ENCODE data around the gene RNF38. TPM values are rescaled to one million over a fixed set of nuclear protein-coding genes. Genes with fewer than 3 reads are reported as not detected.

RNF38 gene
- total and polyA plus RNA-seq, 8 donors = 7.3 to 33.2 (median 16.3) TPM

DNA sequence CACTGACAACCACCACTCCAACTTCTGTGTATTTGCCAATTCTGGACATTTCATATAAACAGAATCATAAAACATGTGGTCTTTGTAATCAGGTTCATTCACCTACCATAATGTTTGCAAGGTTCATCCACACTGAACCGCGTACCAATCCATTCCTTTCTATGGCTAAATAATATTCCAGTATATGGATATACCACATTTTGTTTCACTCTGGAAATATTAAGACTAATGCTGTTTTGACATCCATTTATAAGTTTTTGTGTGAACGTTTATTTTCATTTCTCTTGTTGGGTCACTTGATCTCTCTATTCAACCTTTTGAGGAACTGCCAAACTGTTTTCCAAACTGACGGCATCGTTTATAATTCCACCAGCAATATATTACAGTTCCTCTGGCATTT lies 26.3 kb upstream of the RNF38 start:
- H3K4me3 ChIP-seq = no peak overlapping the region
- peaks cover 0 to 23% (median 7%) of the 10 kb centered on the region in 4 donors for H3K36me3 ChIP-seq
- TF ChIP-seq EP300 (IDR thresholded peaks at IDR 0.05) (no peak), POLR2AphosphoS5 (IDR thresholded peaks at IDR 0.05) (no peak), POLR2A (IDR thresholded peaks at IDR 0.05) (no peak)
- TF ChIP-seq, protein P1, sequence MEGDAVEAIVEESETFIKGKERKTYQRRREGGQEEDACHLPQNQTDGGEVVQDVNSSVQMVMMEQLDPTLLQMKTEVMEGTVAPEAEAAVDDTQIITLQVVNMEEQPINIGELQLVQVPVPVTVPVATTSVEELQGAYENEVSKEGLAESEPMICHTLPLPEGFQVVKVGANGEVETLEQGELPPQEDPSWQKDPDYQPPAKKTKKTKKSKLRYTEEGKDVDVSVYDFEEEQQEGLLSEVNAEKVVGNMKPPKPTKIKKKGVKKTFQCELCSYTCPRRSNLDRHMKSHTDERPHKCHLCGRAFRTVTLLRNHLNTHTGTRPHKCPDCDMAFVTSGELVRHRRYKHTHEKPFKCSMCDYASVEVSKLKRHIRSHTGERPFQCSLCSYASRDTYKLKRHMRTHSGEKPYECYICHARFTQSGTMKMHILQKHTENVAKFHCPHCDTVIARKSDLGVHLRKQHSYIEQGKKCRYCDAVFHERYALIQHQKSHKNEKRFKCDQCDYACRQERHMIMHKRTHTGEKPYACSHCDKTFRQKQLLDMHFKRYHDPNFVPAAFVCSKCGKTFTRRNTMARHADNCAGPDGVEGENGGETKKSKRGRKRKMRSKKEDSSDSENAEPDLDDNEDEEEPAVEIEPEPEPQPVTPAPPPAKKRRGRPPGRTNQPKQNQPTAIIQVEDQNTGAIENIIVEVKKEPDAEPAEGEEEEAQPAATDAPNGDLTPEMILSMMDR (IDR thresholded peaks at IDR 0.05) = no peak
- no peaks in the 10 kb centered on the region for H3K4me1 ChIP-seq
- DNase-seq = no peak
- intact Hi-C loops (cut with DNase I; ENCODE audit: low total_unique reads) = no loop called here
- H3K27me3 ChIP-seq = no peaks in the 10 kb centered on the region
- H3K9me3 ChIP-seq = no peaks in the 10 kb centered on the region
- H3K27ac ChIP-seq = no peak overlapping the region
- WGBS, 5 donors = 89 to 94% (median 92%) methylated on average over 5 of the region's 5 CpGs

GRCh38 chr9:36424289-36425055 lies 24.4 kb upstream of the RNF38 start:
- Histone ChIP-seq H3K4me1 (peaks cover 8 to 14% (median 11%) of the 10 kb centered on the region in 4 donors), H3K36me3 (peaks cover 0 to 17% (median 7%) of the 10 kb centered on the region in 4 donors), H3K9me3 (no peaks in the 10 kb centered on the region), H3K27me3 (no peaks in the 10 kb centered on the region), H3K27ac (no peak overlapping the region), H3K4me3 (no peak overlapping the region)
- TF ChIP-seq POLR2A (IDR thresholded peaks at IDR 0.05) = no peak
- no peak for TF ChIP-seq POLR2AphosphoS5 (IDR thresholded peaks at IDR 0.05)
- 78 to 84% (median 78%) methylated on average over 8 of the region's 8 CpGs for WGBS, 5 donors
- intact Hi-C loops (cut with DNase I; ENCODE audit: low total_unique reads) = no loop called here
- DNase-seq = no peak

- TF ChIP-seq EP300 (IDR thresholded peaks at IDR 0.05) (no peak), POLR2A (IDR thresholded peaks at IDR 0.05) (no peak), POLR2AphosphoS5 (IDR thresholded peaks at IDR 0.05) (no peak)
- TF ChIP-seq, protein P1 (IDR thresholded peaks at IDR 0.05) = no peak
- no peaks in the 10 kb centered on the region for H3K9me3 ChIP-seq
- DNase-seq = no peak
- 76 to 89% (median 85%) methylated on average over 3 of the region's 3 CpGs for WGBS, 5 donors
- H3K27me3 ChIP-seq = no peaks in the 10 kb centered on the region
- H3K27ac ChIP-seq = no peak overlapping the region
- peaks cover 9 to 19% (median 15%) of the 10 kb centered on the region in 4 donors for H3K4me1 ChIP-seq
- no peak overlapping the region for H3K4me3 ChIP-seq
- intact Hi-C loops (cut with DNase I; ENCODE audit: low total_unique reads) = no loop called here
- H3K36me3 ChIP-seq = peaks cover 0 to 14% (median 6%) of the 10 kb centered on the region in 4 donors
Observed at GRCh38 chr9:36423206-36423605, 23.1 kb upstream of the RNF38 start.

DNA sequence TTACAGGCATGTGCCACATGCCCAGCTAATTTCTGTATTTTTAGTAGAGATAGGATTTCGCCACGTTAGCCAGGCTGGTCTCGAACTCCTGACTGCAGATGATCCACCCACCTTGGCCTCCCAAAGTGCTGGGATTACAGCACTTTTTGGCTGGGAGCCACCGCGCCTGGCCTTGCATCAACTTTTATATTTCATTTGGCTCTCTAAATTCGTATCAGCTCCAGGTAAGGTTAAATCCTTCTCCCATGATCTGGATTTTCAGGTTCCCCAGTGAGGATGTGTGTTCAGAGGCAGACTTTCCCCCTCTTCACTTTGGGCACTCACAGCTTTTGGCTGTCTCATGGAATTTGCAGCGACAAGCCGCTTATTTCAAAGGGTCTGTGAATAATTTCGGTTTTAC lies 16.8 kb upstream of the RNF38 start:
- Histone ChIP-seq H3K27me3 (no peaks in the 10 kb centered on the region), H3K4me1 (peaks cover 9 to 19% (median 15%) of the 10 kb centered on the region in 4 donors), H3K36me3 (peaks cover 0 to 11% (median 4%) of the 10 kb centered on the region in 4 donors), H3K4me3 (no peak overlapping the region), H3K9me3 (no peaks in the 10 kb centered on the region), H3K27ac (no peak overlapping the region)
- 83 to 88% (median 85%) methylated on average over 9 of the region's 9 CpGs for WGBS, 5 donors
- intact Hi-C loops (cut with DNase I; ENCODE audit: low total_unique reads) = no loop called here
- no peak for DNase-seq
- no peak for TF ChIP-seq EP300 (IDR thresholded peaks at IDR 0.05)
- TF ChIP-seq, protein P1 (IDR thresholded peaks at IDR 0.05) = no peak
- TF ChIP-seq POLR2AphosphoS5 (IDR thresholded peaks at IDR 0.05) = no peak
- no peak for TF ChIP-seq POLR2A (IDR thresholded peaks at IDR 0.05)

All from stomach (tissue), 9 donors.